Measurements from ENCODE around the gene FOXJ1. TPM values are rescaled to one million over a fixed set of nuclear protein-coding genes. Genes with fewer than 3 reads are reported as not detected.

Gene FOXJ1
- total and polyA plus RNA-seq, 4 donors = under 0.01 to 1.5 TPM; not detected in 2

DNA sequence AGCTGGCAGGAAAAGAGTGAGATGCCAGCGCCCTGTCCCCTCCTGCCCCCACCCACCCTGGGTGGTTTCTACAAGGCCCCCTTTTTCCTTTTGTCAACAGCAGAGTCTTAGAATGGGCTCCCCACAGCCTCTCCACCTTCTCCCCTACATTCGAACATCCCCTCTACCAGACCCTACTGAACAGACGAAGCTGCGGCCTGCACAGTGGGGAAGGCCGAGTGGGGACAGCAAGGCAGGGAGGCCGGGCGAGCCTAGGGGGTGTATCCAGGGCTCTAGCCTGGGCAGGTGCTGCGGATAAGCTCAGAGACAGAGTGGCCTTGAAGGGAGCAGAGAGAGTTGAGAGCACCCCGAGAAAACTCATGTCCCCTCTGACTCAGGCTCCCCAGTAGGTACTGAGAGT lies 54.7 kb downstream of the FOXJ1 start:
- no peaks in the 10 kb centered on the region for H3K27me3 ChIP-seq (ENCODE audit: control insufficient read depth in 4 of 4, insufficient read depth in 4 of 4, low read length in 3 of 4)
- no peak overlapping the region for H3K4me3 ChIP-seq (ENCODE audit: low read depth in 1 of 3, low read length in 3 of 3)
- DNase-seq (ENCODE audit: low spot score) = no peak
- H3K36me3 ChIP-seq (ENCODE audit: control insufficient read depth in 4 of 4, insufficient read depth in 3 of 4, low read depth in 1 of 4, low read length in 3 of 4) = peaks cover 17 to 69% (median 42%) of the 10 kb centered on the region in 4 donors
- H3K4me1 ChIP-seq (ENCODE audit: control insufficient read depth in 4 of 4, insufficient read depth in 4 of 4, low read length in 3 of 4) = no peaks in the 10 kb centered on the region
- 97% methylated on average over 9 of the region's 9 CpGs for whole genome bisulfite sequencing
- no peak overlapping the region for H3K9ac ChIP-seq (ENCODE audit: low read depth in 1 of 2, low read length in 2 of 2)
- H3K9me3 ChIP-seq (ENCODE audit: control insufficient read depth in 4 of 4, low read length in 3 of 4) = no peaks in the 10 kb centered on the region
- TF ChIP-seq HNF4A (conservative IDR thresholded peaks at IDR 0.05) (no peak), MAX (IDR thresholded peaks at IDR 0.05) (no peak)
- no peak overlapping the region for H3K27ac ChIP-seq (ENCODE audit: low read depth in 1 of 2, low read length in 2 of 2)

Small RNAs within 50 kb of the gene (small RNA-seq; reads per million reads assigned to genes)
- not detected for gene MIR6868

Other genes with a start within 250 kb of the FOXJ1 start
- 1 to 10 TPM; 7.7 to 8.6 TPM for gene TRIM65, start 244.3 kb downstream of the FOXJ1 start, total RNA-seq
- 1 to 10 TPM; 1.5 to 5.3 TPM for gene TRIM65, start 244.3 kb downstream of the FOXJ1 start, polyA plus RNA-seq
- 10 to 100 TPM; 23.0 to 43.9 TPM for gene MRPL38, start 236.4 kb downstream of the FOXJ1 start, total RNA-seq
- 10 to 100 TPM; 57.1 to 63.9 TPM for gene MRPL38, start 236.4 kb downstream of the FOXJ1 start, polyA plus RNA-seq
- gene FBF1, start 200.2 kb downstream of the FOXJ1 start, total RNA-seq = 1 to 10 TPM; 2.3 to 5.6 TPM
- gene FBF1, start 200.2 kb downstream of the FOXJ1 start, polyA plus RNA-seq = 1 to 10 TPM in 1 of 2 donors, under 1 TPM in 1; 0.39 to 1.2 TPM
- 100 to 1,000 TPM in 1 of 2 donors, 10 to 100 TPM in 1; 81.1 to 293 TPM for gene ACOX1, start 162.1 kb downstream of the FOXJ1 start, total RNA-seq
- 10 to 100 TPM; 33.3 to 45.7 TPM for gene ACOX1, start 162.1 kb downstream of the FOXJ1 start, polyA plus RNA-seq
- 10 to 100 TPM; 12.0 to 18.3 TPM for gene TEN1, start 162.0 kb downstream of the FOXJ1 start, total RNA-seq
- gene TEN1, start 162.0 kb downstream of the FOXJ1 start, polyA plus RNA-seq = 10 to 100 TPM; 14.6 to 30.0 TPM
- gene CDK3, start 140.4 kb downstream of the FOXJ1 start, total RNA-seq = 1 to 10 TPM; 1.5 to 6.3 TPM
- gene CDK3, start 140.4 kb downstream of the FOXJ1 start, polyA plus RNA-seq = 1 to 10 TPM; 2.6 TPM
- gene EVPL, start 113.9 kb downstream of the FOXJ1 start, total RNA-seq = under 1 TPM in 1 of 2 donors, not detected in 1; 0.33 TPM
- under 1 TPM; 0.03 to 0.21 TPM for gene EVPL, start 113.9 kb downstream of the FOXJ1 start, polyA plus RNA-seq
- gene SRP68, start 68.7 kb downstream of the FOXJ1 start, total RNA-seq = 10 to 100 TPM; 22.4 to 36.7 TPM
- gene SRP68, start 68.7 kb downstream of the FOXJ1 start, polyA plus RNA-seq = 10 to 100 TPM; 17.7 to 34.9 TPM
- gene GALR2, start 66.5 kb downstream of the FOXJ1 start, total RNA-seq = under 1 TPM in 1 of 2 donors, not detected in 1; 0.08 TPM
- under 1 TPM; 0.14 to 0.22 TPM for gene GALR2, start 66.5 kb downstream of the FOXJ1 start, polyA plus RNA-seq
- not detected for gene ZACN, start 62.1 kb downstream of the FOXJ1 start, total RNA-seq
- 1 to 10 TPM in 1 of 2 donors, under 1 TPM in 1; 0.35 to 1.9 TPM for gene ZACN, start 62.1 kb downstream of the FOXJ1 start, polyA plus RNA-seq
- 10 to 100 TPM; 45.3 to 64.8 TPM for gene EXOC7, start 37.5 kb downstream of the FOXJ1 start, total RNA-seq
- gene EXOC7, start 37.5 kb downstream of the FOXJ1 start, polyA plus RNA-seq = 10 to 100 TPM; 28.0 to 31.1 TPM
- gene RNF157, start 99.2 kb upstream of the FOXJ1 start, total RNA-seq = 1 to 10 TPM in 1 of 2 donors, under 1 TPM in 1; 0.42 to 2.9 TPM
- gene RNF157, start 99.2 kb upstream of the FOXJ1 start, polyA plus RNA-seq = under 1 TPM; 0.50 to 0.82 TPM
- gene UBALD2, start 124.1 kb upstream of the FOXJ1 start, total RNA-seq = 1 to 10 TPM; 1.7 to 6.5 TPM
- 1 to 10 TPM; 1.4 to 5.5 TPM for gene UBALD2, start 124.1 kb upstream of the FOXJ1 start, polyA plus RNA-seq
- 1 to 10 TPM in 1 of 2 donors, under 1 TPM in 1; 0.56 to 6.1 TPM for gene QRICH2, start 167.0 kb upstream of the FOXJ1 start, total RNA-seq
- under 1 TPM; 0.67 TPM for gene QRICH2, start 167.0 kb upstream of the FOXJ1 start, polyA plus RNA-seq
- 10 to 100 TPM; 21.4 to 78.1 TPM for gene PRPSAP1, start 212.7 kb upstream of the FOXJ1 start, total RNA-seq
- 10 to 100 TPM; 33.9 to 71.3 TPM for gene PRPSAP1, start 212.7 kb upstream of the FOXJ1 start, polyA plus RNA-seq
- gene SPHK1, start 243.4 kb upstream of the FOXJ1 start, total RNA-seq = 10 to 100 TPM in 1 of 2 donors, under 1 TPM in 1; 0.92 to 11.4 TPM
- 1 to 10 TPM in 1 of 2 donors, under 1 TPM in 1; 0.89 to 1.3 TPM for gene SPHK1, start 243.4 kb upstream of the FOXJ1 start, polyA plus RNA-seq